Transverse colon (tissue), 3 donors: ENCODE measurements around the gene UPP2.

Experiments used
- CTCF ChIP-seq, 5 experiments: fragments of 200-600 bp in 3 of 5; fragments of 450-650 bp in 2 of 5; sonication (generic) in 3 of 5; IDR thresholded peaks; 1 replicate in 2 of 5; 2 replicates in 3 of 5; pipeline ENCODE4 v1.5.1; 2016 to 2017; ENCODE audit warnings: antibody characterized with exemption in 5 of 5, inconsistent platforms in 3 of 5, mild to moderate bottlenecking in 2 of 5, moderate library complexity in 1 of 5
- POLR2A ChIP-seq: fragments of 450-650 bp; IDR thresholded peaks from one replicate; pipeline ENCODE4 v1.6.1; 2016; ENCODE audit warnings: antibody characterized with exemption, mild to moderate bottlenecking, moderate library complexity

GRCh38 chr2:158172719-158173118 lies 71.0 kb downstream of the UPP2 start:
- TF ChIP-seq CTCF (IDR thresholded peaks at IDR 0.05) (no peak), POLR2A (no peak)
